NCI-H510A treated with DMSO at 0.1 percent for 48 hours (cell line): ENCODE measurements around the gene UNC13B.

Source experiments
- DNase-seq: peaks from one replicate; lab custom pipeline; 2025; lab: John Stamatoyannopoulos, UW

Gene UNC13B

DNA sequence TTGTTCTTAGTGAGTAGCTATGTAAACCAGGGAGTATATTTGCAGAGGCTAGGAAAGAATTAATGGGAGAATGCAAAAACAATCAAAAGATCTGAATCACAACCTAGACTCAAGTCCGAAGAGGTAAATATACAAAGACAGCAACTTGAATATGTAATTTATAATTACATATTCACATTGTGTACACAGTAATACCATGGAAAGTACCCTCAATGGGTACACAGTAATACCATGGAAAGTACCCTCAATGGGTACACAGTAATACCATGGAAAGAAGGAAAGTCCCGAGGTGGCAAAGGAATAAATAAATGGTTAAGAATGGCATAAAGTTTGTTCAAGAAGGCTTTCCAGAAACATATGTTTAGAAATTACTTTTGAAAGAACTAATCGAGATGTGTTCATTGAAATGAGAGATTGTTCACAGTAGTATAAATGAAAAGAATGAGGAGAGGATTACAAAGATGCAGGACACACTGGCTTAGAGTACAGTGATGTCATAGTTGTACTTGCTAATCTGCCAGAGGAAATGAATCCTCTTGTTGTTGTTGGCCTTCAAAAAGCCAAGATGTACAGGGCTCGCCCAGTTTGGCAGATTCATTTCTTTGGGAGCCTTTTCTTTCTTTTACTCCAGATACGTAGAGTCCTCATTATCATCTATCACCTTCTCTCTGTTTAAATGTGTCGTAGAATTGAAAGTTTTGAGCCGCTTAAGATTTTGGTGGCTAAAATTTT is 116.0 kb downstream of the UNC13B start:
- no peak for DNase-seq

- no peak for DNase-seq
Observed at GRCh38 chr9:35279946-35280345, 118.1 kb downstream of the UNC13B start.

GRCh38 chr9:35280399-35280798 is 118.6 kb downstream of the UNC13B start:
- DNase-seq, result no peak

- DNase-seq, result no peak
Observed at GRCh38 chr9:35285731-35286130, 123.9 kb downstream of the UNC13B start.

GRCh38 chr9:35286381-35286780 is 124.6 kb downstream of the UNC13B start:
- DNase-seq, result no peak

DNA sequence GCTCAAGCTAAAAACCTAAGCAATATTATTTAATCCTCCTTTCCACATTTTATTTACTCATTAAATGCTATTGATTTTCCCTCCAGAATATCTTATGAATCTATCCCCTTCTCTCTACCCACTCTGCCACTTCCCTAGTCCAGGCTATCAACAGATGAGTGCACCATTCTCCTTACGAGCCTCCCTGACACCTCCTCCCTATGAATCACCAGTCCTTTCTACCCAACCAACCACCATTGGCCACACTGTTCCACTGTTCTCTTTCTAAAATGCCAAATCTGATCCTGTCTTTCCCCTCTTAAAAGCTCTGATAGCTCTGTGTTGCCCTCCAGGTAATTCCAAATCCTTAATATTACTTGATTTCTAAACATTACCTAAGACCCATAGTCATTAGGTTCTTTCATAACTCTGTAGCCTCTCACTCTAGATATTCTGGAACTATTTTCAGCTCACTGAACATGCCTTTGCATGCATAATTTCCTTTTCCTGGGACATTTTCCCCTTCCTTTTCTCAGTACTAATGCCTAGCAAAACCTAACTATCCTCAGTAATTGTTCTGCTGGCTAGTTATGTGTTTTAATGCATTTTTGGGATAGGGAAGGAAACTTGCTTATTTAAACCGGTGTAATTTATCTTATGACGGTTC is 126.3 kb downstream of the UNC13B start:
- no peak for DNase-seq

GRCh38 chr9:35288778-35289177 is 127.0 kb downstream of the UNC13B start:
- no peak for DNase-seq

- DNase-seq, result no peak
Observed at GRCh38 chr9:35293376-35293964, 131.7 kb downstream of the UNC13B start.

DNA sequence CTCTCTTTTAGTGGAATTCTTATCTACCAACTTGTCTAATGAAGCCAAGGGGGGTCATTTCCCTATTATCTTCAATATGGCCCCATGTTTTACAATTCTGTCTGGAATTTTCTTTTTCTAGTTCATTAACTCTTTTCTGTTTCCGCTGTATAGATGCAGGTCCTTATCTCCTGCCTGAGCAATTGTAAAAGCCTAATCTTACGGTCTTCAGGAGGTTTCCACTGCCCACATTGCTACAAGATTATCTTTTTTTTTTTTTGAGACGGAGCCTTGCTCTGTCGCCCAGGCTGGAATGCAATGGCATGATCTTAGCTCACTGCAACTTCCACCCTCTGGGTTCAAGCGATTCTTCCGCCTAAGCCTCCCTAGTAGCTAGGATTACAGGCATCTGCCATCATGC is 132.3 kb downstream of the UNC13B start:
- DNase-seq, result no peak

DNA sequence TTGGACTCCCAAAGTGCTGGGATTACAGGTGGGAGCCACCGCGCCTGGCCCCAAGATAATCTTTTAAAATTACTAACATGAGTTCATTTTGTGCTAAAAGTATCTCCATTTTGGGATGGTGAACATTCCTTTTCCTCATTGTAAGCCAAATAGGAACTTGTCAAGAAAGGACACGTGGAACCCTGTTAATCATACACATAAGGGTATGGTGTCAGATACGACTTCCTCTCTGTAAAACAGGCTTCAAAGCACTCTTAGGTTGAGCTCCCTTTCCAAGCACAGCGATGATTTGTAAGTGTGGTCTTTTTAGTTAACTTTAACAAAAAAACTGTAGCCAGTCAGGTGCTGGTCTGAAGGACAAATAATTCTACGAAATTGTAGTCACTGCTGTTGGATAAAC is 132.7 kb downstream of the UNC13B start:
- no peak for DNase-seq

DNA sequence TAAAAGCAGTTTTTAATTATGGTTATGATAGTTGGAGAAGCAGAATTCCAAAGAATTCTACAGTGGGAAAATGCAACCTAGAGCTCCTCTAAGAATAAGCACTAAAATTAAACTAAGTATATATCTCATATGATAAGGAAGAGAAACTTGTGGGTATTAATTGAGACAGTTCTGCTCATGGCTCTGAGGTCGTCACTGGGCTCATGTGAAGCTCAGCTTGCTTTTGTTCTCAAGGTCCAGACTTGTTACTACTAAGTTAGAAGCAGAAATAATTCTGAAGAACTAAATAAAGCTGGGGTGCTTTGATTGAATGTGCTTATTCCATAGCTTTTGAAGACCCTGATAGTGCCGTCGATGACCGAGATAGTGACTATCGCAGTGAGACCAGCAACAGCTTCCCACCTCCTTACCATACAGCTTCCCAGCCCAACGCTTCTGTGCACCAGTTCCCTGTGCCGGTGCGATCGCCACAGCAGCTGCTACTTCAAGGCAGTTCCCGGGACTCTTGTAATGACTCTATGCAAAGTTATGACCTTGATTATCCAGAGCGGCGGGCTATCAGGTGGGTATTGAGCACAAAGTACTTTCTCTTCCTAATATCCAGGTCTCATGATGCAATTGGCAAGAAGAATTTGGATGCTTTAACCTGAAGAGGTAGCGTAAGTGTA is 133.7 kb downstream of the UNC13B start:
- DNase-seq, result no peak

- no peak for DNase-seq
Observed at GRCh38 chr9:35303567-35303966, 141.8 kb downstream of the UNC13B start.

- no peak for DNase-seq
Observed at GRCh38 chr9:35306283-35306682, 144.5 kb downstream of the UNC13B start.

DNA sequence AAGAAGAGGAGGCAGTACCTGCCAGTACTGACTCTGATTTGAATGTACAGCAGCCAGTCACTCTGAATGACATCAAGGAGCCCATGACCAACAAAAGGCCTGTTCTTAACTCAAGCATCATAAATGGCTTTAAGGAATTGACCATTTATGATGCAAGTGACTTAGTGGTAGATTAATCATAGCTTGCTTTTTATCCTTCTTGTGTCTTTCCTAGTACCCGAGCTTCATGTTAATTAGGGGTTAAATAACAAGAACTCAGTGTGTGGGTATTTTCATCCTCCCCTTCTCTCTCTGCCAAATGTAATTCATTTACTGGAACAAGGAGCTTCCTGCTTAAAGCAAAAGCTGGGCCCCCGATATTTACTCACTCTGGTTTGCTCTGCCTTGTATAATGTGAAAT is 146.5 kb downstream of the UNC13B start:
- no peak for DNase-seq

GRCh38 chr9:35311891-35312639 is 150.3 kb downstream of the UNC13B start:
- no peak for DNase-seq

DNA sequence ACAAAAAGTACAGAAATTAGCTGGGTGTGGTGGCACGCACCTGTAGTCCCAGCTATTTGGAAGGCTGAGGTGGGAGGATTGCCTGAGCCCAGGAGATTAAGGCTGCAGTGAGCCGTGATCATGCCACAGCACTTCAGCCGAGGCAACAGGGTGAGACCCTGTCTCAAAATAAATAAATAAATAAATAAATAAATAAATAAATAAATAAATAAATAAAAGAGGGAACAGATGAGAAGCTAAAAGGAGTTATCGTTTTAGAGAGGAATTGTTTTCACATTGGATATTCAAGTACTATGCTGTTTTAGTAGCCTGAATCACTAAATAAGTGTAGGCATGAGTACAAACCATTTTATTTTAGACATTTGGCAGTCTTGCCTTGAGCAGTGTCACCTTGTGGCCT is 151.7 kb downstream of the UNC13B start:
- DNase-seq, result no peak

DNA sequence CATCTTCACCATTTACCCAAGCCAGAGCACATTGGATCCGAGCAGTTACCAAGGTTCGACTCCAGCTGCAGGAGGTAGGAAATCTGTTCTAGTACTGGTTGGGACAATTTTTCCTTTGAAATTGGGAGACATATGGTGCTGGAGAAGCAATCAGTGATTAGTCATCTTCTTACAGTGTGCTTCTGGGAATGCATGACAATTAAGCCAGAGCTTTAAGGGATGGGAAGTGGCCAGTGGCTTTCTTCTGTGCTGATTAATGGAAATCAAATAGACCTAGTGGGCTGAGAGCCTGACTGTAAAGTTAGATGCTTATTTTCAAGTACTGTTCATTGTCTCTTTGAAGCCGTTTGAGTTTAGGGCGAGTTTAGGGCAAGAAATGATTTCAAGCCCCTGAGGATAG is 152.1 kb downstream of the UNC13B start:
- DNase-seq, result no peak

GRCh38 chr9:35318741-35319140 is 156.9 kb downstream of the UNC13B start:
- DNase-seq, result no peak

DNA sequence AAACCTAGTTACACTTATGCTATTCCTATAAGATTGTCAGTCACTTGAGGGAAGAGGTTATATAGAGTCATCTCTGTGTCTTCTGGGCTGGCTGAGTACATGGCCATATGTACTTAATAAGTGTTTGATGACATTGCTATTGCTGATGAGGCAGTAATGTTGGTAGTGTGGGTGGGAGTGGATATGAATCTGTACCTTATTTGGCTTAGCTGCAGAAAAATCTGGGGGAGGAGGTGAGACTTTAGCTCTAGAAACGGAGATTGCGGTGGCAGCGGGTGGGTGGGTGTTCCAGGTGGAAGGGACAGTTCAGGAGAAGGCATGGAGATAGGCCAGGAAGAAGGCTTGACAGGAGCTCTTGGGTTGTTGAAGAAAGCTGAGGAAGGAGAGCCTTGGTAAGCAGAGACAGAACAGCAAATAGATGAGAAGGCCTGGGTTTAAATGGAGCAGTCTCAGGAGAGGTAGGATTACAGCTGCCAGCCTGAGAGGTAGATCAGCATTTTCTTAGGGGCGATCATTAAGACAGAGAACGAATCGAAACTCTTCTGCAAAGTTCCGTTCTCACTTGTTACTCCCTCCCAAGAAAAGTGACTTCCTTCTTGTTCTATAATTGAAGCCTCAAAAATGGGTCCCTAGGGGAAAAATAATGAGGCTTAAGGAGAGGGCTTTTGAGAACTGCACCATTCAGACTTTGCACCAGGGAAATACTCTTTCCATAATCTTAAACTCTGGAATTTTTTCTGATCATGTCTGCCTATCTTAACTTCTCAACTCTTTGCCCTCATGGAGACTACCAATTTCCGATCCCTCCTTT is 160.5 kb downstream of the UNC13B start:
- no peak for DNase-seq

DNA sequence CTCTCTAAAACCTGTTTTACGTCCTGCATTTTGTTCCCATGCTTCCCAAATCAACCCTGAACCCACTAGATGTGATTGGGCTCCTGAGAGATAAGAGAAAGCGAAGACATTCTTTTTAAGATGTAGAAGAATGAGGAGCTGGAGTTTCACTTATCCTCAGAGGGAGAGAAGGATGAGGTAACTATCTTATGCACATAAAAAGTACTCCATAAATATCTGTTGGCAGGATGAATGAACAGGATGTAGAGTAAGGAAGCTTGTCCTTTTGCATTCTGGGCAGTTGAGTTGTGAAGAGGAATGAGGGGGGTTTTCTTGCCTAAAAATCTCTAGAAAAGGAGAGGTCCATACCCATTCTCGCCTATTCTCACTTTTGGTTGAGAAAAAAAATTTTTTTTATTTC is 163.2 kb downstream of the UNC13B start:
- no peak for DNase-seq

DNA sequence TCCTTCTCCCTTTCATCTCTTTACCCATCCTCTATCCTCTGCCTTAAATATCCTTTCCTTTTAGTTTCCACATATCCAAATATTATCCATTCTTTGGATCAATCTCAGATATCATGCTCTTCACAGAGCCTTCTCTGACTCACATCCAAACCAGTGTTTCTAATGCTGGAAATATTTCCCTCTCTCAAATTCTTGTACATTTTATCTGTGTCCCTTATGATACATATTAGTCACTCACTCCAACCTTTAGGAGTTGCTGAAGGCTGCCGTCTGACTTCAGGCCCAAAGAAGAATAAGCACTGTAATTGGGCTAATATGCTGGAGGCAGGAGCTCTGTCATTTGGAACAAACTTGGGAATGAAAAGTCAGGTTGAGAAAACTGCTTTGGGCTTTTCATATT is 171.7 kb downstream of the UNC13B start:
- DNase-seq, result no peak
